HTERT RPE-1 (cell line): Measurements from ENCODE around the gene CTU1.

Experiments used
- in situ Hi-C: fragments of 300-500 bp; cut with MboI; formaldehyde crosslinking; loops from 4 replicates; pipeline ENCODE4 v1.14.3; 2020; ENCODE audit warnings: low sequenced_read_pairs

The CTU1 gene

DNA sequence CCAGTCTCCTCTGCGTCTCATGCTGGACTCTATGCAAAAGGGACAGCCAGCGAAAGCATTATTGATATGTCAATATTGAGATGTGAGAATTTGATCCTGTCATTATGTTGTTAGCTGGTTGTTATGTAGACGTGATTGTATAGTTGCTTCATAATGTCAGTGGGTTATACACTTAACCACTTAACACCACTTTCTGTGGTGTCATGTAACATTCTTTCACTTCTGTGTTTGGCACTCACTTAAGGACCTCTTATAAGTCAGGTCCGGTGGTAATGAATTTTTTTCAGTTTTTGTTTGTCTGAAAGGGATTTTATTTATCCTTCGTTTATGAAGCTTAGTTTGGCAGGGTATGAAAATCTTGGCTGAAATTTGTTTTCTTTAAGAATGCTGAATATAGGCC, 26.8 kb upstream of the CTU1 start:
- in situ Hi-C loops, result no loop called here

DNA sequence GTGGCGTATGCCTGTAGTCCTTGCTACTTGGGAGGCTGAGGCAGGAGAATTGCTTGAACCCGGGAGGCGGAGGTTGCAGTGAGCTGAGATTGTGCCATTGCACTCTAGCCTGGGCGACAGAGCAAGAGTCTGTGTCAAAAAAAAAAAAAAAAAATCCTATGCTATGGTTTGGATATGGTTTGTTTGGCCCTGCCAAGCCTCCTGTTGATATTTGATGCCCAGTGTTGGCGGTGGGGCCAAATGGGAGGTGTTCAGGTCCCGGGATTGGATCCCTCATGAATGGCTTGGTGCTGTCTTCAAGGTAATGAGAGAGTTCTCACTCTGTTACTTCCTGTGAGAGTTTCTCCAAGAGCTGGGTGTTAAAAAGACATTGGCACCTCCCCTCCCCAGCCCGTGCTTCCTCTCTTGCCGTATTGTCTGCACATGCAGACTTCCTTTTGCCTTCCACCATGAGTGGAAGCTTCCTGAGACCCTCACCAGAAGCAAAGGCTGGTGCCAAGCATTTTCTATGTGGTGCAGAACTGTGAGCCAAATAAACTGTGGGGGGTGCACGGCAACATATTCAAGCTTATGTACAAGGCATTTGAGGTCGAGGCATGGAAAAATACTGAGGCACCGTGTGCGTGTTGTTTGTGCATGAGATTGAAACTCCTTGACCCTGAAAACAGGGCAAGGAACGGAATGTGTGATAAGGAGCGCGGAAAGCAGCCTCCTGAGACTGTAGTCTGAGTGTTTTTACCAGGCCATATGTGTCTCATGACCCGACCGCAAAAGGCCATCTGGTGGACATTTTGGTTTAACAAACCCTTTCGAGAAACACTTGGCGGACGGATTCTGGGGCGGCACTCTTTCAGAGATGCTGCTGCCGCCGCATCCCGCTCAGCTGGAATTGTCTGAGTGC, 23.8 kb upstream of the CTU1 start:
- in situ Hi-C loops, result no loop called here

DNA sequence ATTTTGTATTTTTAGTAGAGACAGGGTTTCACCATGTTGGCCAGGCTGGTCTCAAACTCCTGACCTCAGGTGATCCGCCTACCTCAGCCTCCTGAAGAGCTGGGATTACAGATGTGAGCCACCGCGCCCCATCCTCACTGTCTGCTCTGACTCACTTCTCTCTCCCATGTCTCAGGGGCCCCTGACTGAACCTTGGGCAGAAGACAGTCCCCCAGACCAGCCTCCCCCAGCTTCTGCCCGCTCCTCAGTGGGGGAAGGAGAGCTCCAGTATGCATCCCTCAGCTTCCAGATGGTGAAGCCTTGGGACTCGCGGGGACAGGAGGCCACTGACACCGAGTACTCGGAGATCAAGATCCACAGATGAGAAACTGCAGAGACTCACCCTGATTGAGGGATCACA, 21.5 kb upstream of the CTU1 start:
- in situ Hi-C loops, result no loop called here

- in situ Hi-C loops, result no loop called here
These were observed 20.0 kb upstream of the CTU1 start for GRCh38 chr19:51128227-51128626.

DNA sequence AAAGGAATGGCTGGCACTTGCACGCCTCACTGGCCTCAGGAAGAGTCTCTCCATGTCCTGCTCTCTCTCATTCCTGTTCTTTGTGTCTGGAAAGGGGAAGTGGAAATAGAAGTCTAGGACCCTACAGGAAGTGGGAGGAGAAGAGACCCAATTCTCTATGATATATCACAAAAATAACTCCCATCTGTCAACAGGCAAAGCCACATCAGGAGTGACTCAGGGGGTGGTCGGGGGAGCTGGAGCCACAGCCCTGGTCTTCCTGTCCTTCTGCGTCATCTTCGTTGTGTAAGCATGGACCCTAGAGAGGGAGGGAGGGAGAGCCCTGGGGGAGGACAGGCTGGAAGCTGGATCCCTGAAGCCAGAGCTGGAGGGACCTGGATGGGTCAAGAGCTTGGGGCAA, 19.5 kb upstream of the CTU1 start:
- in situ Hi-C loops, result no loop called here

DNA sequence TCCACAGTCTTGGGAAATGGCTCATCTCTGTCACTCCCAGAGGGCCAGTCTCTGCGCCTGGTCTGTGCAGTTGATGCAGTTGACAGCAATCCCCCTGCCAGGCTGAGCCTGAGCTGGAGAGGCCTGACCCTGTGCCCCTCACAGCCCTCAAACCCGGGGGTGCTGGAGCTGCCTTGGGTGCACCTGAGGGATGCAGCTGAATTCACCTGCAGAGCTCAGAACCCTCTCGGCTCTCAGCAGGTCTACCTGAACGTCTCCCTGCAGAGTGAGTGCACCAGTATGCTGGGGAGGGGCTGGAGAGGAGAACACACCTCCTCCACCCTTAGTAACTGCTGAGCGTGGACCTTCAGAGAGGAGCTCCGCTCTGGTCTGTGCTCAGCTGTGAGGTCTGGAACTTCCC, 18.8 kb upstream of the CTU1 start:
- in situ Hi-C loops, result no loop called here

DNA sequence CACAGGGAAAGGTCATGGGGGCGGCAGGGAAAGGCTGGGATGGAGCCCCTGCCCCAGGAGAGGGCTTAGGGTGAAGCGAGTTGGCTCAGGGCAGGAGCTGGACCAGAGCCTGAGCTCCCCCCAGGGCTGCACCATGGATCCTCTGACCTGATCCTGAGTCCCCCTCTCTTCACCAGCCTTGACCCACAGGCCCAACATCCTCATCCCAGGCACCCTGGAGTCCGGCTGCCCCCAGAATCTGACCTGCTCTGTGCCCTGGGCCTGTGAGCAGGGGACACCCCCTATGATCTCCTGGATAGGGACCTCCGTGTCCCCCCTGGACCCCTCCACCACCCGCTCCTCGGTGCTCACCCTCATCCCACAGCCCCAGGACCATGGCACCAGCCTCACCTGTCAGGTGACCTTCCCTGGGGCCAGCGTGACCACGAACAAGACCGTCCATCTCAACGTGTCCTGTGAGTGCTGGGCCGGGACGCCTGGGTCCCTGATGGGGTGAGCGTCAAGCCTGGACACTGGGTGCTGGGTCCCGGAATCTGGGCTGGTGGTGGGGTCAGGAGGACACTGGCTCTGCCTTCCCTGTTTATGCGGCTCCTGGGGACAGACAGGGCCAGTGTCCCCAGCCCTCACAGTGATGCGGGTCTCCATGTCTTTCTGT, 17.3 kb upstream of the CTU1 start:
- in situ Hi-C loops, result no loop called here

DNA sequence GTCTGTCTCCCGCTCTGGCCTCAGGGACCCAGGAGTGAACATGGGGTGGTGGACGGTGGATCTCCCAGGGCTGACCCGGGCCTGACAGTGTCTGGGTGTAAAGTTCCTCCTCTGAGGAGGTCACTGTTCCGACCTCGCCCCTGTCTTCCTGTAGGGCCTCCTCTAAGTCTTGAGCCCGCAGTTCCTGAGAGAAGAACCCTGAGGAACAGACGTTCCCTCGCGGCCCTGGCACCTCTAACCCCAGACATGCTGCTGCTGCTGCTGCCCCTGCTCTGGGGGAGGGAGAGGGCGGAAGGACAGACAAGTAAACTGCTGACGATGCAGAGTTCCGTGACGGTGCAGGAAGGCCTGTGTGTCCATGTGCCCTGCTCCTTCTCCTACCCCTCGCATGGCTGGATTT, 16.5 kb upstream of the CTU1 start, which contains the start of gene SIGLEC9:
SIGLEC9 (plus strand) TSS at position 178 of the 400 bp plus-strand sequence; CDS start at position 247, 69 bp downstream.
- in situ Hi-C loops, result no loop called here

- in situ Hi-C loops, result no loop called here
These were observed 16.0 kb upstream of the CTU1 start for GRCh38 chr19:51124216-51124615.

GRCh38 chr19:51123802-51124201, 15.6 kb upstream of the CTU1 start:
- in situ Hi-C loops, result no loop called here

- in situ Hi-C loops, result no loop called here
These were observed 15.2 kb upstream of the CTU1 start for GRCh38 chr19:51123381-51123800.

DNA sequence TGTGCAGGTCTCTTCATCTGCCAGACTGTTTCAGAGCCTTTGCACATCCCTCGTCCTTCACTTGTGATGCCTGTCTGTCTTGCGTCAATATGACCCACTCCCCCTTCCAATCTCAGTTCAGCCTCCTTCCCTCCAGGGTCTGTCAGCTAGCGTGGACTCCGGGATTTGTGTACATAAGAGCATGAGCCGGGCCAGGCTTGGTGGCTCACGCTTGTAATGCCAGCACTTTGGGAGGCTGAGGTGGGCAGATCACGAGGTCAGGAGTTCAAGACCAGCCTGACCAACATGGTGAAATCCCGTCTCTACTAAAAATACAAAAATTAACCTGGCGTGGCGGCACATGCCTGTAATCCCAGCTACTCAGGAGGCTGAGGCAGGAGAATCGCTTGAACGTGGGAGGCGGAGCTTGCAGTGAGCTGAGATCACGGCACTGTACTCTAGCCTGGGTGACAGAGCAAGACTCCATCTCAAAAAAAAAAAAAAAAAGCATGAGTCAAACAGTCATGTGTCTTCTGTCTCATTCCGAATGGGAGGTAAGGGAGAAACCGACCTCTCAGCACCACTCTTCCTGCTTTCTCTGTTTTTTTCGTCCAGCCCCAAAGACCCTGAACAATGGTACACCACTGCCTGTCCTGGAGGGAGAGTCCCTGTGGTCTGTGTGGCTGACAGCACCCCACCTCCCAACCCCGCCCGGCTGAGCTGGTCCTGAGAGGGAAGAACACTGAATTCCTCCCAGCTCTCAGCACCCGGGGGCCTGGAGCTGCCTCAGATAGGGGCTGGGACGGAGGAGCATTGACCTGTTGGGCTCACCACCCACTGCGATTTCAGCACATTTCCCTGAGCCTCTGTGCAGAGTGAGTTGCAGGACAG, 14.1 kb upstream of the CTU1 start:
- in situ Hi-C loops, result no loop called here

- in situ Hi-C loops, result no loop called here
These were observed 13.0 kb upstream of the CTU1 start for GRCh38 chr19:51121257-51121656.

- in situ Hi-C loops, result no loop called here
These were observed 12.0 kb upstream of the CTU1 start for GRCh38 chr19:51120160-51120559.

DNA sequence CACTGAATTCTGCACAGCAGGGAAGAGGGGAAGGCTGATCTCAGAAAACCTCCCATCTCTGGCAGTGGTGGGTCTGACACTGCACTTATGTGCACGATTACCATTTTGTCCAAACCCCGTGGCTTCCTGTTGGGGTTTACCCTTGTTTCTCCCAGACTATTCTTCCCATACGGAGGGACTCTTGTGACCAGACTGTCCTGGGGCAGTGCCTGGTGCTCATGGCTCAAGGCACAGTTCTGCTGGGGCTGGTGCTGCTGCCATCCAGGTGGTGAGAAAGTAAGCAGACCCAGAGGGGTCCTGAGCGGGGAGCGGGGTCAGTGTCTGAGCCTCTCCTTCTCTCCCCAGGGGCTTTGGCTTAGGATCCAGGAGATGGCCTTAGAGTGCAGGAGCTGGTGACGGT, 11.4 kb upstream of the CTU1 start:
- in situ Hi-C loops, result no loop called here

- in situ Hi-C loops, result no loop called here
These were observed 10.9 kb upstream of the CTU1 start for GRCh38 chr19:51119101-51119500.

GRCh38 chr19:51116736-51117286, 8.6 kb upstream of the CTU1 start:
- in situ Hi-C loops, result no loop called here

DNA sequence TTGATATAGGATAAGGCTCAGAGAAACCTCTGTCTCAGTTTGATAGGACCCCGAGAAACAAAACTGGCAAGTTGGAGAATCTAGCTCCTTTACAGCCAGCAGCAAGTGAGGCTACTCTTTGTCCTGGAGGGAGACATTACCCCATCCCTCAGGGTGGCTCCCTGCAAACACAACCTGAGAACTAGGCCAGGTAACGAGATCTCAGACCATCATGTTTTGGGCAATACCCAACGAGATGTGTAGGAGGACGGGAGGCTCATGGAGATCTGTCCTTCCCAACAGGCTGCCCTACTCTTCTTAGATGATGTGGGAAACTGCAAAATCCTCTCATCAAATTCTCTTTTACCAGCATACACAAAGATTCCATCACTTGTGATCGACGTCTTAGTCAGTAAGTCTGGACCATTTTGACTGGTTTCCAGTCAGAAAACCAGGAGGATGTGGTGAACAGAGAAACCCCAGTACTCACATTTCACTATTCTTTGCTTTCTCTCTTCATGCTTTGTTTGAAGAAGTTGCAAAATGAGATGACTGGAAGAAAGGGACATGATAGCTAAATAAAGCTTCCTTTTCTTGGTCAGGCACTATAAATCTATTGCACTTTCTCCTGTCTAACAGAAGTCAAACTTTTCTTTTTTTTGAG, 6.0 kb upstream of the CTU1 start:
- in situ Hi-C loops, result no loop called here

GRCh38 chr19:51111606-51112005, 3.4 kb upstream of the CTU1 start:
- in situ Hi-C loops, result no loop called here

DNA sequence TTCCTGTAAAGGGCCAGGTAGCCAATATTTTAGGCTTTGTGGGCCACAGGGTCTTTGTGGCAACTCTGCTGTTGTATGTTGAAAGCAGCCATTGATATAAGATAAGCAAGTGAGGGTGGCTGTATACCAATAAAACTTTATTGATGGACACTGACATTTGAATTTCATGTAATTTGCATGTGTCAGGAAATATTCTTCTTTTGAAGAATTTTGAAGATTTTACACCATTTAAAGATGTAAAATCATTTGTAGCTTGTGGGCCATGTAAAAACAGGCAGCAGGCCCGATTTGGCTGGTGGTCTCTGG, 2.4 kb upstream of the CTU1 start:
- in situ Hi-C loops, result no loop called here

DNA sequence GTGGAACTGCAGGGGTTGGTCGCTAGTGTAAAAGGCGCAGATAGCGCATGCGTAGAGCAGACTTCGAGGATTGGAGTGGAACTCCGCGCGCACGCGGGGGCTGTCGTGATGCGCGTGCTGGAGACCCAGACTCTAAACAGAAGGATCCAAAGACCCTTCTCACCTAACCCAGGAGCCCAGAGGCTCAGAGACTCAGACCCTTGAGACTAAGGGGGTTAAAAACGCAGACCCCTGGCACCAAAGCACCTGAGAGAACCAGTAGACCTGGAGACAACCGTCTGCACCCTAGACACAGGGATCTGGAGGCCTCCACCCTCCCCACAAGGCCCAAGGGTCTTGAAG, 567 bp upstream of the CTU1 start:
- in situ Hi-C loops, result no loop called here
